ENCODE results near the gene NT5M. TPM values are rescaled to one million over a fixed set of nuclear protein-coding genes. Genes with fewer than 3 reads are reported as not detected.

Gene NT5M
- total RNA-seq (2021) (10.8 to 18.8 TPM (median 17.5 TPM) in 3 replicates), Bru-seq, nascent RNA (percentile 53 among the genes with signal in this experiment)
- long read RNA-seq, experiment 1, transcript NT5M-201 (5 exons, 1,617 nt): major isoform, 18 of 47 reads
- long read RNA-seq, experiment 1, partial matches to known transcripts: 3 of 47 reads
- long read RNA-seq, experiment 1, other reads (novel, unspliced or antisense): 21 of 47 reads
- long read RNA-seq, experiment 2, partial matches to known transcripts: 2 of 30 reads
- long read RNA-seq, experiment 2, other reads (novel, unspliced or antisense): 26 of 30 reads
- long read RNA-seq, experiment 3: 0 reads

DNA sequence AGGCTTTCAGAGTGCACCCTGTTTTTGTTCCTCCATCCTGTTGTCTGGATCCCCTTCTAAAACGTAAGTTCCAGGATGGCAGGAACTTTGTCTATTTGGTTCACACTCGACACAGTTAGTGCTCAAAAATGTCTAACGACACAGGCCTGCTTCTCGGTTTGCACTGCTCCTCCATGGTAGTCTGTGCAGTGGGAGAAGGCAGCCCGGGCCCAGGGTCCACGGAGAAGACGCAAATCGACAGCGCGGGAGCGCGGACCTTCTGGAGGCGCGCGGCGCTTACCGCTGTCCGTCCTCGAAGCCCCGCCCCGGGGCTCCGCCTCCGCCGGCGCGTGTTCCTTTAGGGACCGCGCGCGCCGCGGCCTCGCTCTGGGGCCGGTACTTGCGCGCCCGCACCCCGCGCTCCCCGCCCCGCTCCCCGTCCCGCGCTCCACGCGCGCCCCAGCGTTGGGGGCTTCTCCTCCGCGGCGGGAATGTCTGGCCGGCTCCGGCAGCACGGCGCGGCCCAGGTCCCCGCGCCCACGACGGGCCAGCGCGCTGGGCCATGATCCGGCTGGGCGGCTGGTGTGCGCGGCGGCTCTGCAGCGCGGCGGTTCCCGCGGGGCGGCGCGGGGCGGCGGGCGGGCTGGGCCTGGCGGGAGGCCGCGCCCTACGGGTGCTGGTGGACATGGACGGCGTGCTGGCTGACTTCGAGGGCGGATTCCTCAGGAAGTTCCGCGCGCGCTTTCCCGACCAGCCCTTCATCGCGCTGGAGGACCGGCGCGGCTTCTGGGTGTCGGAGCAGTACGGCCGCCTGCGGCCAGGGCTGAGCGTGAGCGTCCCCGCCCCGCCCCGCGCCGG, at the start of gene NT5M:
Gene NT5M (plus strand): TSS at position 364 of the 837 bp plus-strand sequence. CDS start 178 bp downstream, at position 542.
- Mint-ChIP-seq H3K27me3 (ENCODE audit: low read depth) (peaks cover 15% of the 10 kb centered on the region), H3K27ac (peak within 1 kb of the TSS; percentile 88; the same call in 1 of the 2 replicates), H3K36me3 (no peaks in the 10 kb centered on the region), H3K4me1 (peaks cover 28% of the 10 kb centered on the region), H3K9me3 (no peaks in the 10 kb centered on the region), H3K4me3 (peak within 1 kb of the TSS; percentile 92)
- DNase-seq (ENCODE audit: low spot score) (peak; percentile 75), ATAC-seq (peak; percentile 42)
- POLR2A ChIA-PET: no interaction called here
- CTCF ChIA-PET: no interaction called here
- TF ChIP-seq ZNF219 (CRISPR knock-in tag; IDR thresholded peaks at IDR 0.05; ENCODE audit: borderline replicate concordance) (no peak), SMAD3 (CRISPR knock-in tag; IDR thresholded peaks at IDR 0.05; ENCODE audit: borderline replicate concordance) (peak; percentile 38; the same call in 1 of the 2 replicates), CREM (CRISPR knock-in tag; IDR thresholded peaks at IDR 0.05) (no peak), NR1H2 (CRISPR knock-in tag; IDR thresholded peaks at IDR 0.05) (no peak), MYBL2 (CRISPR knock-in tag; IDR thresholded peaks at IDR 0.05) (no peak; the same call in 1 of the 2 replicates), SP1 (CRISPR knock-in tag; conservative IDR thresholded peaks at IDR 0.05) (peak; percentile 37), FOXK1 (CRISPR knock-in tag; IDR thresholded peaks at IDR 0.05) (0 out of 2 replicates have a peak, but pooled peaks have one; percentile 38), RELA (CRISPR knock-in tag; IDR thresholded peaks at IDR 0.05; ENCODE audit: borderline replicate concordance) (no peak), JUN (CRISPR knock-in tag; IDR thresholded peaks at IDR 0.05) (no peak), ETV6 (CRISPR knock-in tag; IDR thresholded peaks at IDR 0.05) (peak; percentile 12; the same call in 1 of the 2 replicates), RORB (CRISPR knock-in tag; IDR thresholded peaks at IDR 0.05) (no peak), ZBTB21 (CRISPR knock-in tag; IDR thresholded peaks at IDR 0.05; ENCODE audit: borderline replicate concordance) (no peak), ZNF138 (CRISPR knock-in tag; conservative IDR thresholded peaks at IDR 0.05) (no peak), TCF7 (CRISPR knock-in tag; IDR thresholded peaks at IDR 0.05; ENCODE audit: low read depth) (no peak), KAT7 (CRISPR knock-in tag; IDR thresholded peaks at IDR 0.05; ENCODE audit: borderline replicate concordance) (no peak; the same call in 1 of the 2 replicates), CREB1 (CRISPR knock-in tag; IDR thresholded peaks at IDR 0.05) (0 out of 2 replicates have a peak, but pooled peaks have one; percentile 22), TEAD4 (CRISPR knock-in tag; IDR thresholded peaks at IDR 0.05) (no peak), FOXJ3 (CRISPR knock-in tag; IDR thresholded peaks at IDR 0.05; ENCODE audit: borderline replicate concordance) (no peak)
- TF ChIP-seq, protein P1, sequence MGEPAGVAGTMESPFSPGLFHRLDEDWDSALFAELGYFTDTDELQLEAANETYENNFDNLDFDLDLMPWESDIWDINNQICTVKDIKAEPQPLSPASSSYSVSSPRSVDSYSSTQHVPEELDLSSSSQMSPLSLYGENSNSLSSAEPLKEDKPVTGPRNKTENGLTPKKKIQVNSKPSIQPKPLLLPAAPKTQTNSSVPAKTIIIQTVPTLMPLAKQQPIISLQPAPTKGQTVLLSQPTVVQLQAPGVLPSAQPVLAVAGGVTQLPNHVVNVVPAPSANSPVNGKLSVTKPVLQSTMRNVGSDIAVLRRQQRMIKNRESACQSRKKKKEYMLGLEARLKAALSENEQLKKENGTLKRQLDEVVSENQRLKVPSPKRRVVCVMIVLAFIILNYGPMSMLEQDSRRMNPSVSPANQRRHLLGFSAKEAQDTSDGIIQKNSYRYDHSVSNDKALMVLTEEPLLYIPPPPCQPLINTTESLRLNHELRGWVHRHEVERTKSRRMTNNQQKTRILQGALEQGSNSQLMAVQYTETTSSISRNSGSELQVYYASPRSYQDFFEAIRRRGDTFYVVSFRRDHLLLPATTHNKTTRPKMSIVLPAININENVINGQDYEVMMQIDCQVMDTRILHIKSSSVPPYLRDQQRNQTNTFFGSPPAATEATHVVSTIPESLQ (CRISPR knock-in tag; IDR thresholded peaks at IDR 0.05): no peak
- TF ChIP-seq, protein P2, sequence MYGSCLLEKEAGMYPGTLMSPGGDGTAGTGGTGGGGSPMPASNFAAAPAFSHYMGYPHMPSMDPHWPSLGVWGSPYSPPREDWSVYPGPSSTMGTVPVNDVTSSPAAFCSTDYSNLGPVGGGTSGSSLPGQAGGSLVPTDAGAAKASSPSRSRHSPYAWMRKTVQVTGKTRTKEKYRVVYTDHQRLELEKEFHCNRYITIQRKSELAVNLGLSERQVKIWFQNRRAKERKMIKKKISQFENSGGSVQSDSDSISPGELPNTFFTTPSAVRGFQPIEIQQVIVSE (CRISPR knock-in tag; IDR thresholded peaks at IDR 0.05; ENCODE audit: borderline replicate concordance): no peak
- TF ChIP-seq, protein P3, sequence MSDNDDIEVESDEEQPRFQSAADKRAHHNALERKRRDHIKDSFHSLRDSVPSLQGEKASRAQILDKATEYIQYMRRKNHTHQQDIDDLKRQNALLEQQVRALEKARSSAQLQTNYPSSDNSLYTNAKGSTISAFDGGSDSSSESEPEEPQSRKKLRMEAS (CRISPR knock-in tag; IDR thresholded peaks at IDR 0.05): peak; percentile 63; the same call in 1 of the 2 replicates
- TF ChIP-seq, protein P4, sequence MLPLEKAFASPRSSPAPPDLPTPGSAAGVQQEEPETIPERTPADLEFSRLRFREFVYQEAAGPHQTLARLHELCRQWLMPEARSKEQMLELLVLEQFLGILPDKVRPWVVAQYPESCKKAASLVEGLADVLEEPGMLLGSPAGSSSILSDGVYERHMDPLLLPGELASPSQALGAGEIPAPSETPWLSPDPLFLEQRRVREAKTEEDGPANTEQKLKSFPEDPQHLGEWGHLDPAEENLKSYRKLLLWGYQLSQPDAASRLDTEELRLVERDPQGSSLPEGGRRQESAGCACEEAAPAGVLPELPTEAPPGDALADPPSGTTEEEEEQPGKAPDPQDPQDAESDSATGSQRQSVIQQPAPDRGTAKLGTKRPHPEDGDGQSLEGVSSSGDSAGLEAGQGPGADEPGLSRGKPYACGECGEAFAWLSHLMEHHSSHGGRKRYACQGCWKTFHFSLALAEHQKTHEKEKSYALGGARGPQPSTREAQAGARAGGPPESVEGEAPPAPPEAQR (CRISPR knock-in tag; IDR thresholded peaks at IDR 0.05): no peak
- TF ChIP-seq, protein P5, sequence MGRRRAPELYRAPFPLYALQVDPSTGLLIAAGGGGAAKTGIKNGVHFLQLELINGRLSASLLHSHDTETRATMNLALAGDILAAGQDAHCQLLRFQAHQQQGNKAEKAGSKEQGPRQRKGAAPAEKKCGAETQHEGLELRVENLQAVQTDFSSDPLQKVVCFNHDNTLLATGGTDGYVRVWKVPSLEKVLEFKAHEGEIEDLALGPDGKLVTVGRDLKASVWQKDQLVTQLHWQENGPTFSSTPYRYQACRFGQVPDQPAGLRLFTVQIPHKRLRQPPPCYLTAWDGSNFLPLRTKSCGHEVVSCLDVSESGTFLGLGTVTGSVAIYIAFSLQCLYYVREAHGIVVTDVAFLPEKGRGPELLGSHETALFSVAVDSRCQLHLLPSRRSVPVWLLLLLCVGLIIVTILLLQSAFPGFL (CRISPR knock-in tag; IDR thresholded peaks at IDR 0.05; ENCODE audit: borderline replicate concordance): no peak
- TF ChIP-seq, protein P6, sequence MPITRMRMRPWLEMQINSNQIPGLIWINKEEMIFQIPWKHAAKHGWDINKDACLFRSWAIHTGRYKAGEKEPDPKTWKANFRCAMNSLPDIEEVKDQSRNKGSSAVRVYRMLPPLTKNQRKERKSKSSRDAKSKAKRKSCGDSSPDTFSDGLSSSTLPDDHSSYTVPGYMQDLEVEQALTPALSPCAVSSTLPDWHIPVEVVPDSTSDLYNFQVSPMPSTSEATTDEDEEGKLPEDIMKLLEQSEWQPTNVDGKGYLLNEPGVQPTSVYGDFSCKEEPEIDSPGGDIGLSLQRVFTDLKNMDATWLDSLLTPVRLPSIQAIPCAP (CRISPR knock-in tag; IDR thresholded peaks at IDR 0.05): no peak
- TF ChIP-seq, protein P7, sequence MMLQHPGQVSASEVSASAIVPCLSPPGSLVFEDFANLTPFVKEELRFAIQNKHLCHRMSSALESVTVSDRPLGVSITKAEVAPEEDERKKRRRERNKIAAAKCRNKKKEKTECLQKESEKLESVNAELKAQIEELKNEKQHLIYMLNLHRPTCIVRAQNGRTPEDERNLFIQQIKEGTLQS (CRISPR knock-in tag; conservative IDR thresholded peaks at IDR 0.05): no peak
- TF ChIP-seq, protein P8, sequence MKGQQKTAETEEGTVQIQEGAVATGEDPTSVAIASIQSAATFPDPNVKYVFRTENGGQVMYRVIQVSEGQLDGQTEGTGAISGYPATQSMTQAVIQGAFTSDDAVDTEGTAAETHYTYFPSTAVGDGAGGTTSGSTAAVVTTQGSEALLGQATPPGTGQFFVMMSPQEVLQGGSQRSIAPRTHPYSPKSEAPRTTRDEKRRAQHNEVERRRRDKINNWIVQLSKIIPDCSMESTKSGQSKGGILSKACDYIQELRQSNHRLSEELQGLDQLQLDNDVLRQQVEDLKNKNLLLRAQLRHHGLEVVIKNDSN (CRISPR knock-in tag; IDR thresholded peaks at IDR 0.05): no peak
